Measurements from ENCODE around the gene FAM81A. TPM values are rescaled to one million over a fixed set of nuclear protein-coding genes. Genes with fewer than 3 reads are reported as not detected.
"Not testable (repeated sequence)": the region's sequence is repeated elsewhere in the genome, so short reads cannot be mapped to it uniquely, and the experiment has no call there.

Gene FAM81A
- total RNA-seq, 2 experiments from 2014 or later = 0.64 to 0.79 TPM

- H3K36me3 Mint-ChIP-seq (ENCODE audit: low read depth) = no peaks in the 10 kb centered on the region
- DNase-seq = no peak
- no peak overlapping the region for H3K4me3 Mint-ChIP-seq
- H3K27ac Mint-ChIP-seq = no peak overlapping the region
- CTCF ChIA-PET = no interaction called here
- no peaks in the 10 kb centered on the region for H3K9me3 Mint-ChIP-seq
- intact Hi-C loops (cut with micrococcal nuclease) = no loop called here
- H3K27me3 Mint-ChIP-seq (ENCODE audit: low read depth) = no peaks in the 10 kb centered on the region
- no peaks in the 10 kb centered on the region for H3K4me1 Mint-ChIP-seq (ENCODE audit: low read depth)
Measured at GRCh38 chr15:59405079-59405478, 32.9 kb upstream of the FAM81A start.

DNA sequence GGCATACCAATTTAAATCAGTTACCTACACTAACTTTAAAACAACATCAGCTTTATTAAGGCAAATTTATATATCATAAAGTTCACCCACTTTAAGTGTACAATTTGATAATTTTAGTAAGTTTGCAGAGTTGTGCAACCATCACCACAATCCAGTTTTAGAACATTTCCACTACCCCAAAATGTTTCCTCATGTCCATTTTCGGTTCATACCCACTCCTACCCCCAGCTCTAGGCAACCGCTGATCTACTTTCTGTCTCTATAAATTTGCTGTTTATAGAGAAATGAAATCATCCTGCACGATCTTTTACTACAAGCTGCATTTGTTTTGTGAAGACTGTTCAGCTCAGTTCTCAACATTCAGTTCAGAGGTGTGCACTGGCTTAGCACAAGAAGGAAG lies 31.5 kb upstream of the FAM81A start:
- CTCF ChIA-PET = interaction anchor here (0.7 kb wide), 2 partner anchors 160 to 202 kb away, joined by 3 to 5 read pairs; no protein-coding TSS in a partner anchor
- intact Hi-C loops (cut with micrococcal nuclease) = no loop called here
- H3K9me3 Mint-ChIP-seq = no peaks in the 10 kb centered on the region

GRCh38 chr15:59407946-59408345 lies 30.0 kb upstream of the FAM81A start:
- H3K36me3 Mint-ChIP-seq (ENCODE audit: low read depth) = no peaks in the 10 kb centered on the region
- no peaks in the 10 kb centered on the region for H3K9me3 Mint-ChIP-seq
- intact Hi-C loops (cut with micrococcal nuclease) = no loop called here
- CTCF ChIA-PET = no interaction called here
- H3K27me3 Mint-ChIP-seq (ENCODE audit: low read depth) = no peaks in the 10 kb centered on the region
- peaks cover 4% of the 10 kb centered on the region for H3K4me1 Mint-ChIP-seq (ENCODE audit: low read depth)
- no peak overlapping the region for H3K27ac Mint-ChIP-seq
- DNase-seq = no peak
- H3K4me3 Mint-ChIP-seq = no peak overlapping the region

More for the DNA sequence above, 31.5 kb upstream of the FAM81A start:
- no peak for DNase-seq
- H3K27me3 Mint-ChIP-seq (ENCODE audit: low read depth) = no peaks in the 10 kb centered on the region
- no peak overlapping the region for H3K27ac Mint-ChIP-seq
- H3K4me1 Mint-ChIP-seq (ENCODE audit: low read depth) = no peaks in the 10 kb centered on the region
- no peaks in the 10 kb centered on the region for H3K36me3 Mint-ChIP-seq (ENCODE audit: low read depth)
- H3K4me3 Mint-ChIP-seq = no peak overlapping the region

DNA sequence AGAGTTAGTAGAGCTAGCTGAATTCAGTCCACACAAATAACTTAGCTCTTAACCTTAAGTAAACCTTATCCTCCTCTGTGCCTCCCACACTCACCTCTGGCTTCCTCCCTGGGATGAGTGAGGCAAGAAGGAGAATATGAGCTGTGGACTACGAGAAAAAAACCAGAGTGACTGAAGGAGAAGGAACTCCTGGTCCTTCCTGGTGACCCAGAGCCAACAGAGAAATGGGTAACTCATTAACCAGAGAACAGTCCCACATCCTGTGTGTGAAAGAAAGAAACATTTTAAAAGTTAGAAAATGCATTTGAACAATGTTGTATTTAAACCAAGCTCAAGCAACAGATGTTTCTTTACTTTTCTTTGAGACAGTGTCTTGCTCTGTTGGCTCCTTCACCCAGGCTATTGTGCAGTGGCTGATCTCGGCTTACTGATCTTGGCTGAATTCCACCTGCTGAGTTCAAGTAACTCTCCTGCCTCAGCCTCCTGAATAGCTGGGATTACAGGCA lies 27.5 kb upstream of the FAM81A start:
- Mint-ChIP-seq H3K4me1 (ENCODE audit: low read depth) (peaks cover 10% of the 10 kb centered on the region), H3K4me3 (no peak overlapping the region), H3K27ac (no peak overlapping the region), H3K36me3 (ENCODE audit: low read depth) (no peaks in the 10 kb centered on the region), H3K27me3 (ENCODE audit: low read depth) (no peaks in the 10 kb centered on the region), H3K9me3 (no peaks in the 10 kb centered on the region)
- CTCF ChIA-PET = interaction anchor here (1.0 kb wide), 1 partner anchor 456 kb away, joined by 4 read pairs; no protein-coding TSS in a partner anchor
- DNase-seq = no peak
- intact Hi-C loops (cut with micrococcal nuclease) = no loop called here

- Mint-ChIP-seq H3K36me3 (ENCODE audit: low read depth) (no peaks in the 10 kb centered on the region), H3K27me3 (ENCODE audit: low read depth) (peaks cover 9% of the 10 kb centered on the region), H3K9me3 (no peaks in the 10 kb centered on the region), H3K4me3 (no peak overlapping the region), H3K27ac (no peak overlapping the region), H3K4me1 (ENCODE audit: low read depth) (peaks cover 10% of the 10 kb centered on the region)
- intact Hi-C loops (cut with micrococcal nuclease) = no loop called here
- CTCF ChIA-PET = no interaction called here
- DNase-seq = no peak
Measured at GRCh38 chr15:59413577-59413976, 24.4 kb upstream of the FAM81A start.

DNA sequence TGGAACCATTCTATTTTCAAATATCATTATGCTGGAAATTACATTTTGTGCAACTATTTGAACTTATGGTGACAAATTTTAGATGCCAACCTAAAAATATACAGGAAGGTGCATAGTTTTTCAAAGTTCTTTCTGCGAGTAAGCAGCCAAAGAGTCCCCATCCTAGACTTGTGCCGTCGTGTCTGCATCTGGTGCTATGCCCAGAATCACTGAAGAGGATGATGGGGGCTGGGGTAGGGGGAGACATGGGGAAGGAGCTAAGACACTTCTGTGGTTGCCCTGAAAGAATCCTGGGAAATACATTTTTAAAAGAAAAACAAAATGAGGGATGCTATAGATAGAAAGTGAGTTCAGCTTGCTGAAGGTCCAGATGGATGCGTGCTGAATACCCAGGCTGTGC lies 21.2 kb upstream of the FAM81A start:
- Mint-ChIP-seq H3K27ac (no peak overlapping the region), H3K4me3 (no peak overlapping the region), H3K27me3 (ENCODE audit: low read depth) (peaks cover 9% of the 10 kb centered on the region), H3K36me3 (ENCODE audit: low read depth) (no peaks in the 10 kb centered on the region), H3K9me3 (no peaks in the 10 kb centered on the region), H3K4me1 (ENCODE audit: low read depth) (peaks cover 10% of the 10 kb centered on the region)
- intact Hi-C loops (cut with micrococcal nuclease) = no loop called here
- no peak for DNase-seq
- CTCF ChIA-PET = no interaction called here

- CTCF ChIA-PET = no interaction called here
- intact Hi-C loops (cut with micrococcal nuclease) = no loop called here
- H3K9me3 Mint-ChIP-seq = no peaks in the 10 kb centered on the region
- no peak overlapping the region for H3K27ac Mint-ChIP-seq
- DNase-seq = no peak
- H3K27me3 Mint-ChIP-seq (ENCODE audit: low read depth) = peaks cover 11% of the 10 kb centered on the region
- no peaks in the 10 kb centered on the region for H3K36me3 Mint-ChIP-seq (ENCODE audit: low read depth)
- no peaks in the 10 kb centered on the region for H3K4me1 Mint-ChIP-seq (ENCODE audit: low read depth)
- no peak overlapping the region for H3K4me3 Mint-ChIP-seq
Measured at GRCh38 chr15:59419170-59419569, 18.8 kb upstream of the FAM81A start.

- H3K9me3 Mint-ChIP-seq = no peaks in the 10 kb centered on the region
- DNase-seq = no peak
- CTCF ChIA-PET = no interaction called here
- H3K27ac Mint-ChIP-seq = no peak overlapping the region
- peaks cover 17% of the 10 kb centered on the region for H3K27me3 Mint-ChIP-seq (ENCODE audit: low read depth)
- H3K4me3 Mint-ChIP-seq = no peak overlapping the region
- H3K36me3 Mint-ChIP-seq (ENCODE audit: low read depth) = no peaks in the 10 kb centered on the region
- no peaks in the 10 kb centered on the region for H3K4me1 Mint-ChIP-seq (ENCODE audit: low read depth)
- intact Hi-C loops (cut with micrococcal nuclease) = no loop called here
Measured at GRCh38 chr15:59420108-59420507, 17.9 kb upstream of the FAM81A start.

GRCh38 chr15:59420986-59421618 lies 16.9 kb upstream of the FAM81A start:
- H3K4me1 Mint-ChIP-seq (ENCODE audit: low read depth) = no peaks in the 10 kb centered on the region
- CTCF ChIA-PET = interaction anchor here (1.0 kb wide), 1 partner anchor 304 kb away, joined by 3 read pairs; no protein-coding TSS in a partner anchor
- peaks cover 15% of the 10 kb centered on the region for H3K27me3 Mint-ChIP-seq (ENCODE audit: low read depth)
- no peak overlapping the region for H3K4me3 Mint-ChIP-seq
- H3K9me3 Mint-ChIP-seq = no peaks in the 10 kb centered on the region
- H3K27ac Mint-ChIP-seq = no peak overlapping the region
- H3K36me3 Mint-ChIP-seq (ENCODE audit: low read depth) = no peaks in the 10 kb centered on the region
- DNase-seq = no peak
- intact Hi-C loops (cut with micrococcal nuclease) = no loop called here

- H3K9me3 Mint-ChIP-seq = peaks cover 5% of the 10 kb centered on the region
- no peak for DNase-seq
- no peaks in the 10 kb centered on the region for H3K4me1 Mint-ChIP-seq (ENCODE audit: low read depth)
- CTCF ChIA-PET = no interaction called here
- no peak overlapping the region for H3K4me3 Mint-ChIP-seq
- H3K36me3 Mint-ChIP-seq (ENCODE audit: low read depth) = no peaks in the 10 kb centered on the region
- H3K27me3 Mint-ChIP-seq (ENCODE audit: low read depth) = peaks cover 9% of the 10 kb centered on the region
- intact Hi-C loops (cut with micrococcal nuclease) = no loop called here
- no peak overlapping the region for H3K27ac Mint-ChIP-seq
Measured at GRCh38 chr15:59424616-59425015, 13.4 kb upstream of the FAM81A start.

- H3K27me3 Mint-ChIP-seq (ENCODE audit: low read depth) = peaks cover 14% of the 10 kb centered on the region
- H3K27ac Mint-ChIP-seq; H3K36me3 Mint-ChIP-seq (ENCODE audit: low read depth); intact Hi-C loops (cut with micrococcal nuclease); H3K9me3 Mint-ChIP-seq; H3K4me1 Mint-ChIP-seq (ENCODE audit: low read depth); DNase-seq; H3K4me3 Mint-ChIP-seq; CTCF ChIA-PET: not testable (repeated sequence)
Measured at GRCh38 chr15:59428898-59429297, 9.1 kb upstream of the FAM81A start.

DNA sequence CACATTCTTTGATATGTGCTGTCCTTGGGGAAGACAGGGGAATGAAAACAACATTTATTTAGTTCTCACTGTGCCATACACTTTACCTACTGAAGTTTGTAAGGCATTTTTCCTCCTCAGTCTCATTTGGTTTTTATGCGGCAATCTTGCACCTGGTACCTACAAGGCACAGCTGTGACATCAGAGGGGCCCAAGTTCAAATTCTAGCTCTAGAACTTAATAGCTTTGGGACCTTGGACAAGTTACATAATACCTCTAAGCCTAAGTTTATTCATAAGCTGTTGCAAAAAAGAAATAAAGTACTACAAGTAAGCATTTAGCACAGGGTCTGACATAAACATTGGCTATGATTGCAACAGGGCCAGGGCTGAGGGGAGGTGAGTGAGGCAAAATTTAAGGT lies 5.6 kb upstream of the FAM81A start:
- Mint-ChIP-seq H3K9me3 (peaks cover 8% of the 10 kb centered on the region), H3K27me3 (ENCODE audit: low read depth) (peaks cover 37% of the 10 kb centered on the region), H3K4me1 (ENCODE audit: low read depth) (peaks cover 7% of the 10 kb centered on the region), H3K4me3 (no peak overlapping the region), H3K27ac (no peak overlapping the region), H3K36me3 (ENCODE audit: low read depth) (no peaks in the 10 kb centered on the region)
- DNase-seq = no peak
- intact Hi-C loops (cut with micrococcal nuclease) = no loop called here
- CTCF ChIA-PET = no interaction called here

GRCh38 chr15:59434481-59434880 lies 3.5 kb upstream of the FAM81A start:
- H3K4me1 Mint-ChIP-seq (ENCODE audit: low read depth) = peaks cover 16% of the 10 kb centered on the region
- H3K9me3 Mint-ChIP-seq = peaks cover 4% of the 10 kb centered on the region
- no peaks in the 10 kb centered on the region for H3K36me3 Mint-ChIP-seq (ENCODE audit: low read depth)
- CTCF ChIA-PET = no interaction called here
- no peak overlapping the region for H3K4me3 Mint-ChIP-seq
- peaks cover 46% of the 10 kb centered on the region for H3K27me3 Mint-ChIP-seq (ENCODE audit: low read depth)
- no peak for DNase-seq
- intact Hi-C loops (cut with micrococcal nuclease) = no loop called here
- no peak overlapping the region for H3K27ac Mint-ChIP-seq
